ENCODE data around the gene PCDHA9.
A peak's percentile ranks its signal among the peaks of the same experiment; 100 is the strongest.
"Not testable (repeated sequence)": the region's sequence is repeated elsewhere in the genome, so short reads cannot be mapped to it uniquely, and the experiment has no call there.

PCDHA9 gene

GRCh38 chr5:140835622-140836510, 12.3 kb upstream of the PCDHA9 start:
- DNase-seq, result no peak

GRCh38 chr5:140840978-140841962, 6.9 kb upstream of the PCDHA9 start, which contains the start of gene PCDHA8:
Gene PCDHA8 (plus strand): TSS chr5:140841187. CDS start chr5:140841322, 135 bp downstream.
- peak; percentile 34 for DNase-seq

GRCh38 chr5:140842798-140843733, 5.1 kb upstream of the PCDHA9 start:
- DNase-seq, result no peak

DNA sequence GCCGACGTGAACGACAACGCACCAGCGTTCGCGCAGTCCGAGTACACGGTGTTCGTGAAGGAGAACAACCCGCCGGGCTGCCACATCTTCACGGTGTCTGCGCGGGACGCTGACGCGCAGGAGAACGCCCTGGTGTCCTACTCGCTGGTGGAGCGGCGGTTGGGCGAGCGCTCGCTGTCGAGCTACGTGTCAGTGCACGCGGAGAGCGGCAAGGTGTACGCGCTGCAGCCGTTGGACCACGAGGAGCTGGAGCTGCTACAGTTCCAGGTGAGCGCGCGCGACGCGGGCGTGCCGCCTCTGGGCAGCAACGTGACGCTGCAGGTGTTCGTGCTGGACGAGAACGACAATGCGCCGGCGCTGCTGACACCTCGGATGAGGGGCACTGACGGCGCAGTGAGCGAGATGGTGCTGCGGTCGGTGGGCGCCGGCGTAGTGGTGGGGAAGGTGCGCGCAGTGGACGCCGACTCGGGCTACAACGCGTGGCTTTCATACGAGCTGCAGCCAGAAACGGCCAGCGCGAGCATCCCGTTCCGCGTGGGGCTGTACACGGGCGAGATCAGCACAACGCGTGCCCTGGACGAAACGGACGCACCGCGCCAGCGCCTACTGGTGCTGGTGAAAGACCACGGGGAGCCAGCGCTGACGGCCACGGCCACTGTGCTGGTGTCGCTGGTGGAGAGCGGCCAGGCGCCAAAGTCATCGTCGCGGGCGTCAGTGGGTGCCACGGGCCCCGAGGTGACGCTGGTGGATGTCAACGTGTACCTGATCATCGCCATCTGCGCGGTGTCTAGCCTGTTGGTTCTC, 1.9 kb downstream of the PCDHA9 start:
- not testable (repeated sequence) for DNase-seq

GRCh38 chr5:140855772-140856674, 7.8 kb downstream of the PCDHA9 start, which contains the start of gene PCDHA10:
Gene PCDHA10 (plus strand): TSS chr5:140855897. CDS start chr5:140856049, 152 bp downstream.
- DNase-seq, result no peak

- no peak for DNase-seq
These were observed 9.2 kb downstream of the PCDHA9 start for GRCh38 chr5:140857177-140857986.

DNA sequence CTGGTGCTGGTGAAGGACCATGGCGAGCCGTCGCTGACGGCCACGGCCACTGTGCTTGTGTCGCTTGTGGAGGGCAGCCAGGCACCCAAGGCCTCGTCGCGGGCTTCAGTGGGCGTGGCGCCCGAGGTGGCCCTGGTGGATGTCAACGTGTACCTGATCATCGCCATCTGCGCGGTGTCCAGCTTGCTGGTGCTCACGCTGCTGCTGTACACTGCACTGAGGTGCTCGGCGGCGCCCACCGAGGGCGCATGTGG, 9.7 kb downstream of the PCDHA9 start:
- no peak for DNase-seq

GRCh38 chr5:140862441-140863295, 14.5 kb downstream of the PCDHA9 start:
- DNase-seq, result no peak

DNA sequence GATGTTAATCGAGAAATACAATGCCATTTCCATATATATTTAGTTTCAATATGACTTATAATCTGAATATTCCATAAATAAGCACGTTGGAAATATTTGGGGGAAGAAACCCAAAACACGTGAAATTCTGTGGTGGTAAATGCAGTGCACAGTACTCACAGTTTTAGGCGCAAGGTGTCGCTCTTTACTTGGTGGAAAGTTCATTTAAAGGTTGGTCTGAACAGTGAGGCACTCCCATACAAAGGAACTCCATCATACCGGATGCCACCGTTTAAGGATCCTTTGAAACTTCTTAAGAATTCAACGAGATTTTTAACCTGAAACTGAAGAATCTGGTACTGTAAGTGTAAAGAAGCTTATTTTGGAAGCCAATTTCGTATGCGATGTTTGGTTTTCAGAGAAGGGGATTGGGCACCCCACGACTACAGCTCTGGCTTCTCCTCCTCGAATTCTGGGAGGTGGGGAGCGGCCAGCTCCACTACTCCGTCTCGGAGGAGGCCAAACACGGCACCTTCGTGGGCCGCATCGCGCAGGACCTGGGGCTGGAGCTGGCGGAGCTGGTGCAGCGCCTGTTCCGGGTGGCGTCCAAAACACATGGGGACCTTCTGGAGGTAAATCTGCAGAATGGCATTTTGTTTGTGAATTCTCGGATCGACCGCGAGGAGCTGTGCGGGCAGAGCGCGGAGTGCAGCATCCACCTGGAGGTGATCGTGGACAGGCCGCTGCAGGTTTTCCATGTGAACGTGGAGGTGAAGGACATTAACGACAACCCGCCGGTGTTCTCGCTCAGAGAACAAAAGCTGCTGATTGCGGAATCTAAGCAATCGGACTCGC, 20.8 kb downstream of the PCDHA9 start, which contains the start of gene PCDHA11:
TSS of gene PCDHA11 (plus strand) at position 237 of the 834 bp plus-strand sequence. CDS start at position 384, 147 bp downstream.
- no peak for DNase-seq

GRCh38 chr5:140869555-140869886, 21.3 kb downstream of the PCDHA9 start:
- DNase-seq, result no peak

DNA sequence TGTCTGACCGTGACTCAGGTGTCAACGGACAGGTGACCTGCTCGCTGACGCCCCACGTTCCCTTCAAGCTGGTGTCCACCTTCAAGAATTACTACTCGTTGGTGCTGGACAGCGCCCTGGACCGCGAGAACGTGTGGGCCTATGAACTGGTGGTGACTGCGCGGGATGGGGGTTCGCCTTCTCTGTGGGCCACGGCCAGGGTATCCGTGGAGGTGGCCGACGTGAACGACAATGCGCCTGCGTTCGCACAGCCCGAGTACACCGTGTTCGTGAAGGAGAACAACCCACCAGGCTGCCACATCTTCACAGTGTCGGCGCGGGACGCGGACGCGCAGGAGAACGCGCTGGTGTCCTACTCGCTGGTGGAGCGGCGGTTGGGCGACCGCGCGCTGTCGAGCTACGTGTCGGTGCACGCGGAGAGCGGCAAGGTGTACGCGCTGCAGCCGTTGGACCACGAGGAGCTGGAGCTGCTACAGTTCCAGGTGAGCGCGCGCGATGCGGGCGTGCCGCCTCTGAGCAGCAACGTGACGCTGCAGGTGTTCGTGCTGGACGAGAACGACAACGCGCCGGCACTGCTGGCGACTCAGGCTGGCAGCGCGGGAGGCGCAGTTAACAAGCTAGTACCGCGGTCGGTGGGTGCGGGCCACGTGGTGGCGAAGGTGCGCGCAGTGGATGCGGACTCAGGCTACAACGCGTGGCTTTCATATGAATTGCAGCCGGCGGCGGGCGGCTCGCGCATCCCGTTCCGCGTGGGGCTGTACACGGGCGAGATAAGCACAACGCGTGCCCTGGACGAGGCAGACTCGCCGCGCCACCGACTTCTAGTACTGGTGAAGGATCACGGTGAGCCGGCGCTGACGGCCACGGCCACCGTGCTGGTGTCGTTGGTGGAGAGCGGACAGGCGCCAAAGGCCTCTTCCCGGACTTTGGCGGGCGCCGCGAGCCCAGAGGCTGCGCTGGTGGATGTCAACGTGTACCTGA, 22.3 kb downstream of the PCDHA9 start:
- DNase-seq, result no peak

DNA sequence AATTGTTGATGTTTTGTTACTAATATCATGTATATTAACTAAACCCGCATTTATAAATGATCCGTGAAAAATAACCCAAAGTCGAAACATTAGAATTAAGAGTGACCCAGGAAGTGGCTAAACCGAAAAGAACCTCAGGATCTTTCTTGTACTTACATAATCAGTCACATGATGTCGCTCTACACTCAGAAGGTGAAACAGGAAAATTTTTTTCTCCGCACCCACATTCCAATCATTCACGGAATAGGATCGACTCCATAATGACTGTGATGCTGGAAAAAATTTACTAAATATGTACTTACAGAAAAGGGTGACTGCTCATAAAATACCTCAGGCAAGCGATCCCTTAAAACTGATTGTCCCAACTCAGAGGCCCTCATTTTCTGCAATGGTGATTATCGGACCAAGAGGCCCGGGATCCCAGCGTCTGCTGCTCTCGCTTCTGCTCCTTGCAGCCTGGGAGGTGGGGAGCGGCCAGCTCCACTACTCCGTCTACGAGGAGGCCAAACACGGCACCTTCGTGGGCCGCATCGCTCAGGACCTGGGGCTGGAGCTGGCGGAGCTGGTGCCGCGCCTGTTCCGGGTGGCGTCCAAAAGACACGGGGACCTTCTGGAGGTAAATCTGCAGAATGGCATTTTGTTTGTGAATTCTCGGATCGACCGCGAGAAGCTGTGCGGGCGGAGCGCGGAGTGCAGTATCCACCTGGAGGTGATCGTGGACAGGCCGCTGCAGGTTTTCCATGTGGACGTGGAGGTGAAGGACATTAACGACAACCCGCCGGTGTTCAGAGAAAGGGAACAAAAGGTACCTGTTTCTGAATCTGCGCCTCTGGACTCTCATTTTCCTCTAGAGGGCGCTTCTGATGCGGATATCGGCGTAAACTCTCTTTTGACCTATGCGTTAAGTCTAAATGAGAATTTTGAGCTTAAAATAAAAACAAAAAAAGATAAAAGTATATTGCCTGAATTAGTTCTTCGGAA, 27.2 kb downstream of the PCDHA9 start, which contains the start of gene PCDHA12:
TSS of gene PCDHA12 (plus strand) at position 224 of the 981 bp plus-strand sequence. CDS start at position 389, 165 bp downstream.
- no peak for DNase-seq

GRCh38 chr5:140876541-140877261, 28.5 kb downstream of the PCDHA9 start:
- not testable (repeated sequence) for DNase-seq

DNA sequence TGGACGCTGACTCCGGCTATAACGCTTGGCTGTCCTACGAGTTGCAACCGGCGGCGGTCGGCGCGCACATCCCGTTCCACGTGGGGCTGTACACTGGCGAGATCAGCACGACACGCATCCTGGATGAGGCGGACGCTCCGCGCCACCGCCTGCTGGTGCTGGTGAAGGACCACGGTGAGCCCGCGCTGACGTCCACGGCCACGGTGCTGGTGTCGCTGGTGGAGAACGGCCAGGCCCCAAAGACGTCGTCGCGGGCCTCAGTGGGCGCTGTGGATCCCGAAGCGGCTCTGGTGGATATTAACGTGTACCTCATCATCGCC, 29.0 kb downstream of the PCDHA9 start:
- no peak for DNase-seq
